Measurements from ENCODE around the gene EMP2.

- TF ChIP-seq EZH2phosphoT487 (IDR thresholded peaks at IDR 0.05; ENCODE audit: borderline replicate concordance, low read depth, low read length) = no peak
- TF ChIP-seq, protein P1, sequence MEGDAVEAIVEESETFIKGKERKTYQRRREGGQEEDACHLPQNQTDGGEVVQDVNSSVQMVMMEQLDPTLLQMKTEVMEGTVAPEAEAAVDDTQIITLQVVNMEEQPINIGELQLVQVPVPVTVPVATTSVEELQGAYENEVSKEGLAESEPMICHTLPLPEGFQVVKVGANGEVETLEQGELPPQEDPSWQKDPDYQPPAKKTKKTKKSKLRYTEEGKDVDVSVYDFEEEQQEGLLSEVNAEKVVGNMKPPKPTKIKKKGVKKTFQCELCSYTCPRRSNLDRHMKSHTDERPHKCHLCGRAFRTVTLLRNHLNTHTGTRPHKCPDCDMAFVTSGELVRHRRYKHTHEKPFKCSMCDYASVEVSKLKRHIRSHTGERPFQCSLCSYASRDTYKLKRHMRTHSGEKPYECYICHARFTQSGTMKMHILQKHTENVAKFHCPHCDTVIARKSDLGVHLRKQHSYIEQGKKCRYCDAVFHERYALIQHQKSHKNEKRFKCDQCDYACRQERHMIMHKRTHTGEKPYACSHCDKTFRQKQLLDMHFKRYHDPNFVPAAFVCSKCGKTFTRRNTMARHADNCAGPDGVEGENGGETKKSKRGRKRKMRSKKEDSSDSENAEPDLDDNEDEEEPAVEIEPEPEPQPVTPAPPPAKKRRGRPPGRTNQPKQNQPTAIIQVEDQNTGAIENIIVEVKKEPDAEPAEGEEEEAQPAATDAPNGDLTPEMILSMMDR (conservative IDR thresholded peaks at IDR 0.05; ENCODE audit: low read length) = no peak
Observed at GRCh38 chr16:10493276-10493675, 87.1 kb downstream of the EMP2 start.

Measured in OCI-LY7 (cell line).